H1 (cell line): ENCODE data around the gene PFKFB3. TPM values are rescaled to one million over a fixed set of nuclear protein-coding genes. Genes with fewer than 3 reads are reported as not detected.
"Not testable (repeated sequence)": the region's sequence is repeated elsewhere in the genome, so short reads cannot be mapped to it uniquely, and the experiment has no call there.

Experiments used
- CTCF ChIA-PET: fragments of 300-600 bp; sonication (Branson Sonifier 250); formaldehyde crosslinking; loops from one replicate; lab custom pipeline; 2021; ENCODE audit not compliant: partially characterized antibody; lab: Charles Lee
- POLR2A ChIA-PET: fragments of 300-600 bp; sonication (Branson Sonifier 250); formaldehyde crosslinking; loops from one replicate; lab custom pipeline; 2021; ENCODE audit warnings: inconsistent platforms; ENCODE audit not compliant: partially characterized antibody; lab: Charles Lee
- DNase-seq, 2 experiments: peaks; one replicate each; pipeline versions ENCODE4 v3.0.0 to v3.0.0-alpha.2; 2010 to 2022; ENCODE audit warnings: low spot score in 2 of 2, low read depth in 1 of 2, mixed read lengths in 1 of 2
- FAIRE-seq: peaks from 2 replicates; lab custom pipeline; 2011; peaks lifted over from hg19 to GRCh38; lab: Jason Lieb, UNC
- H2AFZ ChIP-seq: 2 replicates; pipeline ENCODE4 v1.8.1; 2012; ENCODE audit warnings: low read length, inconsistent platforms
- H2AK5ac ChIP-seq: 2 replicates; pipeline ENCODE4 v1.6.1; 2013; ENCODE audit warnings: low read depth, low read length
- H2BK120ac ChIP-seq: replicated peaks from 2 replicates; pipeline ENCODE3; 2013; ENCODE audit warnings: low read depth, low read length, inconsistent platforms
- H2BK12ac ChIP-seq: 2 replicates; pipeline ENCODE4 v1.6.1; 2013; ENCODE audit warnings: low read depth, low read length
- H2BK15ac ChIP-seq: 2 replicates; pipeline ENCODE4 v1.6.1; 2013; ENCODE audit warnings: low read length
- H2BK20ac ChIP-seq: 2 replicates; pipeline ENCODE4 v1.6.1; 2013; ENCODE audit warnings: low read length
- H2BK5ac ChIP-seq: 2 replicates; pipeline ENCODE4 v1.6.1; 2013; ENCODE audit warnings: low read depth, low read length
- H3K14ac ChIP-seq: 2 replicates; pipeline ENCODE4 v1.6.1; 2013; ENCODE audit warnings: inconsistent platforms; ENCODE audit not compliant: insufficient read length
- H3K18ac ChIP-seq: 2 replicates; pipeline ENCODE4 v1.6.1; 2013; ENCODE audit warnings: low read length; ENCODE audit errors: extremely low read depth
- H3K23ac ChIP-seq: 2 replicates; pipeline ENCODE4 v1.6.1; 2013; ENCODE audit warnings: inconsistent platforms; ENCODE audit not compliant: insufficient read length
- H3K23me2 ChIP-seq: 2 replicates; pipeline ENCODE4 v1.6.1; 2013; ENCODE audit warnings: low read depth, low read length
- H3K27ac ChIP-seq: 2 replicates; pipeline ENCODE4 v1.6.1; 2011; ENCODE audit warnings: low read depth, low read length, inconsistent platforms
- H3K27me3 ChIP-seq, 4 experiments: replicated peaks in 1 of 4; 1 replicate in 1 of 4; 2 replicates in 3 of 4; pipeline versions ENCODE4 v1.6.1 to v1.8.1; 2011 to 2013; ENCODE audit warnings: low read length in 3 of 4, mild to moderate bottlenecking in 3 of 4, inconsistent platforms in 2 of 4, mixed read lengths in 2 of 4, moderate library complexity in 1 of 4; ENCODE audit not compliant: control insufficient read depth in 3 of 4, insufficient read depth in 3 of 4; ENCODE audit errors: extremely low read depth in 1 of 4
- H3K36me3 ChIP-seq, 4 experiments: 2 replicates each; pipeline versions ENCODE4 v1.6.1 to v1.8.1; 2011 to 2013; ENCODE audit warnings: mild to moderate bottlenecking in 4 of 4, low read length in 3 of 4, moderate library complexity in 2 of 4, control low read depth in 1 of 4, inconsistent platforms in 1 of 4; ENCODE audit not compliant: insufficient read depth in 4 of 4, control insufficient read depth in 2 of 4
- H3K4ac ChIP-seq: replicated peaks from 2 replicates; pipeline ENCODE3; 2013; ENCODE audit warnings: low read length, low read depth, mixed read lengths, inconsistent platforms; ENCODE audit not compliant: insufficient read length
- H3K4me1 ChIP-seq, 4 experiments: replicated peaks in 1 of 4; 1 replicate in 1 of 4; 2 replicates in 3 of 4; pipeline versions ENCODE4 v1.6.1 to v1.8.1; 2011 to 2013; ENCODE audit warnings: low read length in 3 of 4, inconsistent platforms in 2 of 4, mixed read lengths in 1 of 4; ENCODE audit not compliant: insufficient read depth in 4 of 4, control insufficient read depth in 3 of 4
- H3K4me2 ChIP-seq, 2 experiments: 2 replicates each; pipeline versions ENCODE4 v1.6.1 to v1.8.1; 2011 to 2013; ENCODE audit warnings: low read depth in 2 of 2, low read length in 2 of 2, control low read depth in 1 of 2, inconsistent platforms in 1 of 2, mild to moderate bottlenecking in 1 of 2; ENCODE audit not compliant: insufficient read depth in 1 of 2
- H3K4me3 ChIP-seq, 4 experiments: fragments of 200-600, 300-600 bp in 1 of 4; sonication (generic), shearing (Covaris generic), sonication (Bioruptor Twin) in 1 of 4; 2 replicates each; pipeline versions ENCODE4 v1.5.1 to v1.8.1; 2011 to 2016; ENCODE audit warnings: low read length in 4 of 4, low read depth in 3 of 4, control low read depth in 2 of 4, inconsistent platforms in 2 of 4, mild to moderate bottlenecking in 2 of 4, mixed read lengths in 1 of 4, moderate library complexity in 1 of 4; ENCODE audit not compliant: insufficient read depth in 2 of 4; ENCODE audit errors: extremely low read depth in 1 of 4
- H3K56ac ChIP-seq: replicated peaks from 2 replicates; pipeline ENCODE3; 2013; ENCODE audit warnings: low read depth, mild to moderate bottlenecking, mixed read lengths, low read length, inconsistent platforms; ENCODE audit not compliant: insufficient read length
- H3K79me1 ChIP-seq: 2 replicates; pipeline ENCODE4 v1.6.1; 2013; ENCODE audit warnings: low read depth, low read length, control low read depth
- H3K79me2 ChIP-seq, 2 experiments: 2 replicates each; pipeline versions ENCODE4 v1.6.1 to v1.8.1; 2012 to 2013; ENCODE audit warnings: low read length in 2 of 2, mild to moderate bottlenecking in 2 of 2, inconsistent platforms in 1 of 2; ENCODE audit not compliant: insufficient read depth in 2 of 2, control insufficient read depth in 1 of 2
- H3K9ac ChIP-seq, 4 experiments: replicated peaks in 1 of 4; 1 replicate in 1 of 4; 2 replicates in 3 of 4; pipeline versions ENCODE4 v1.6.1 to v1.8.1; 2011 to 2013; ENCODE audit warnings: low read depth in 3 of 4, low read length in 3 of 4, control low read depth in 2 of 4, mild to moderate bottlenecking in 2 of 4, moderate library complexity in 2 of 4, inconsistent platforms in 1 of 4; ENCODE audit errors: extremely low read depth in 1 of 4
- H3K9me3 ChIP-seq, 2 experiments: 2 replicates each; pipeline versions ENCODE4 v1.6.1 to v1.8.1; 2012 to 2013; ENCODE audit warnings: mild to moderate bottlenecking in 2 of 2, moderate library complexity in 2 of 2, control low read depth in 1 of 2, inconsistent platforms in 1 of 2, low read depth in 1 of 2, low read length in 1 of 2, mixed read lengths in 1 of 2; ENCODE audit not compliant: insufficient read depth in 2 of 2
- H4K20me1 ChIP-seq, 2 experiments: replicated peaks in 1 of 2; 2 replicates each; pipeline versions ENCODE3 to v1.8.1; 2011 to 2013; ENCODE audit warnings: inconsistent platforms in 2 of 2, low read length in 2 of 2, mild to moderate bottlenecking in 1 of 2; ENCODE audit not compliant: insufficient read depth in 2 of 2, control insufficient read depth in 1 of 2
- H4K5ac ChIP-seq: 2 replicates; pipeline ENCODE4 v1.6.1; 2013; ENCODE audit warnings: low read length, low read depth, mixed read lengths, inconsistent platforms; ENCODE audit not compliant: insufficient read length
- H4K8ac ChIP-seq: 2 replicates; pipeline ENCODE4 v1.8.0; 2013; ENCODE audit warnings: mild to moderate bottlenecking, moderate library complexity, low read length, inconsistent platforms; ENCODE audit not compliant: insufficient read depth; ENCODE audit errors: extremely low read depth
- H4K91ac ChIP-seq: replicated peaks from 2 replicates; pipeline ENCODE3; 2013; ENCODE audit warnings: low read length, mixed read lengths, inconsistent platforms; ENCODE audit not compliant: insufficient read length
- CTBP2 ChIP-seq: IDR thresholded peaks from 2 replicates; pipeline ENCODE4 v1.7.0; 2011; ENCODE audit warnings: borderline replicate concordance, mild to moderate bottlenecking, moderate library complexity, mixed read lengths, low read length; ENCODE audit not compliant: insufficient read depth, insufficient read length
- EP300 ChIP-seq, 2 experiments: IDR thresholded peaks; 1 replicate in 1 of 2; 2 replicates in 1 of 2; pipeline ENCODE4 v1.6.1; 2011 to 2012; ENCODE audit warnings: low read depth in 2 of 2, low read length in 2 of 2, mild to moderate bottlenecking in 2 of 2, borderline replicate concordance in 1 of 2, inconsistent platforms in 1 of 2, moderate library complexity in 1 of 2
- POLR2A ChIP-seq, 2 experiments: IDR thresholded peaks; 1 replicate in 1 of 2; 2 replicates in 1 of 2; pipeline ENCODE4 v1.6.1; 2011; ENCODE audit warnings: low read depth in 2 of 2, low read length in 2 of 2, mild to moderate bottlenecking in 2 of 2; ENCODE audit errors: control extremely low read depth in 1 of 2
- WGBS, 2 experiments: shearing (Covaris generic) in 1 of 2; methylation state at CpG; one replicate each; pipeline versions ENCODE4 v1.1.6 to v1.1.7; 2013 to 2015; ENCODE audit warnings: low lambda C conversion rate in 2 of 2, mixed read lengths in 2 of 2, inconsistent platforms in 1 of 2, low coverage in 1 of 2, missing lambda C conversion rate in 1 of 2; ENCODE audit not compliant: insufficient replicate concordance in 2 of 2, insufficient coverage in 1 of 2, insufficient read length in 1 of 2; ENCODE audit errors: extremely low coverage in 1 of 2, missing lambda C conversion rate in 1 of 2; 5-methylcytosine and 5-hydroxymethylcytosine counted together
- polyA plus RNA-seq, 7 experiments: library from polyadenylated mRNA; depleted of rRNA in 3 of 7; stranded (reverse) in 5 of 7; unstranded in 2 of 7; fragments of >200 nt in 5 of 7; fragments of 200-250 nt in 2 of 7; gene quantifications; 1 replicate in 5 of 7; 2 replicates in 1 of 7; 4 replicates in 1 of 7; pipeline versions ENCODE4 v1.2.1 to v1.2.3, GENCODE V29; 2011 to 2013; ENCODE audit warnings: missing spikeins in 2 of 7, mixed read lengths in 2 of 7
- total RNA-seq: library from RNA; stranded (reverse); fragmentation: NEBNext Ultra II Directional; extraction: Animal tissue kit (Norgen Biotek cat#: 25700); gene quantifications from 2 replicates; pipeline ENCODE4 v1.2.1, GENCODE V29; 2021

The PFKFB3 gene
- total and polyA plus RNA-seq, 2 of the 8 experiments (the other 6 are each of a cell fraction or from before 2014, with no cell fraction given), result 15.6 to 32.0 TPM

- TF ChIP-seq EP300 (IDR thresholded peaks at IDR 0.05; ENCODE audit: borderline replicate concordance in 1 of 2, low read depth in 2 of 2, low read length in 2 of 2) (no peak), CTBP2 (no peak), POLR2A (IDR thresholded peaks at IDR 0.05; ENCODE audit: control extremely low read depth in 1 of 2, low read depth in 2 of 2, low read length in 2 of 2) (no peak)
These were observed 37.5 kb upstream of the PFKFB3 start (continued) for GRCh38 chr10:6165221-6165725.

GRCh38 chr10:6165933-6166332 is 36.8 kb upstream of the PFKFB3 start:
- H4K91ac ChIP-seq, H4K8ac ChIP-seq, H2BK15ac ChIP-seq, H3K36me3 ChIP-seq, H4K5ac ChIP-seq, H2BK120ac ChIP-seq, H3K4me3 ChIP-seq, FAIRE-seq, H3K23me2 ChIP-seq, H3K27me3 ChIP-seq, H2BK12ac ChIP-seq, H3K14ac ChIP-seq, H3K27ac ChIP-seq, H3K79me1 ChIP-seq, H2AK5ac ChIP-seq, H3K56ac ChIP-seq, H2BK5ac ChIP-seq, H3K9me3 ChIP-seq, H3K4me1 ChIP-seq, H2AFZ ChIP-seq, H3K4me2 ChIP-seq, H2BK20ac ChIP-seq, H3K9ac ChIP-seq, H3K23ac ChIP-seq, H3K18ac ChIP-seq, H3K4ac ChIP-seq, DNase-seq: not testable (repeated sequence)
- ChIA-PET CTCF (interaction anchor here (0.6 to 2.9 kb wide), 9 partner anchors 9 to 679 kb away, joined by 3 to 15 read pairs (median 5); no protein-coding TSS in a partner anchor), POLR2A (interaction anchor here (1.2 to 2.8 kb wide), 4 partner anchors 11 to 85 kb away, joined by 3 to 10 read pairs (median 10); no protein-coding TSS in a partner anchor)
- WGBS, 2 experiments, result 98% methylated on average over 8 of the region's 15 CpGs; no CpG with 5 or more reads in 1 of the 2 experiments
- H3K79me2 ChIP-seq, result peaks cover 0 to 43% of the 10 kb centered on the region in 2 experiments; a peak in 3 of 4 replicates
- H4K20me1 ChIP-seq, result peaks cover 0 to 10% of the 10 kb centered on the region in 2 experiments
